Skeletal muscle tissue (tissue), 4 donors: Measurements from ENCODE around the gene ETFBKMT. TPM values are rescaled to one million over a fixed set of nuclear protein-coding genes. Genes with fewer than 3 reads are reported as not detected.
"Not testable (repeated sequence)": the region's sequence is repeated elsewhere in the genome, so short reads cannot be mapped to it uniquely, and the experiment has no call there.

Experiments
- H3K27ac ChIP-seq: one replicate; pipeline ENCODE4 v1.7.0; 2013; ENCODE audit warnings: mild to moderate bottlenecking, low read depth, low read length, inconsistent platforms
- H3K27me3 ChIP-seq, 3 donors: one replicate each; pipeline ENCODE4 v1.7.0; 2013; ENCODE audit warnings: low read length in 3 of 3; ENCODE audit not compliant: control insufficient read depth in 3 of 3, insufficient read depth in 3 of 3
- H3K36me3 ChIP-seq, 3 donors: one replicate each; pipeline ENCODE4 v1.7.0; 2013; ENCODE audit warnings: low read length in 3 of 3; ENCODE audit not compliant: control insufficient read depth in 3 of 3, insufficient read depth in 3 of 3
- H3K4me1 ChIP-seq, 3 donors: one replicate each; pipeline ENCODE4 v1.7.0; 2013; ENCODE audit warnings: low read length in 3 of 3, mild to moderate bottlenecking in 3 of 3; ENCODE audit not compliant: control insufficient read depth in 3 of 3, insufficient read depth in 3 of 3
- H3K4me3 ChIP-seq, 3 donors: one replicate each; pipeline ENCODE4 v1.7.0; 2013; ENCODE audit warnings: low read length in 3 of 3
- H3K9ac ChIP-seq, 3 donors: one replicate each; pipeline ENCODE4 v1.7.0; 2013; ENCODE audit warnings: low read length in 3 of 3, mild to moderate bottlenecking in 3 of 3, moderate library complexity in 2 of 3, low read depth in 1 of 3
- H3K9me3 ChIP-seq, 3 donors: one replicate each; pipeline ENCODE4 v1.7.0; 2013; ENCODE audit warnings: low read length in 3 of 3; ENCODE audit not compliant: control insufficient read depth in 3 of 3
- total RNA-seq: library from RNA; depleted of rRNA; stranded (reverse); fragments of >200 nt; gene quantifications from one replicate; pipeline ENCODE4 v1.2.3, GENCODE V29; 2014
- donor health status: Osteomylitis.

ETFBKMT gene
- total RNA-seq, 1 donor from 2014 or later = 2.1 TPM

- Histone ChIP-seq H3K27ac (no peak overlapping the region), H3K9me3 (no peaks in the 10 kb centered on the region), H3K36me3 (no peaks in the 10 kb centered on the region), H3K4me3 (no peak overlapping the region), H3K27me3 (no peaks in the 10 kb centered on the region), H3K4me1 (peaks cover 5 to 17% (median 9%) of the 10 kb centered on the region in 3 donors), H3K9ac (no peak overlapping the region)
These were observed 4.3 kb upstream of the ETFBKMT start for GRCh38 chr12:31655208-31655607.

DNA sequence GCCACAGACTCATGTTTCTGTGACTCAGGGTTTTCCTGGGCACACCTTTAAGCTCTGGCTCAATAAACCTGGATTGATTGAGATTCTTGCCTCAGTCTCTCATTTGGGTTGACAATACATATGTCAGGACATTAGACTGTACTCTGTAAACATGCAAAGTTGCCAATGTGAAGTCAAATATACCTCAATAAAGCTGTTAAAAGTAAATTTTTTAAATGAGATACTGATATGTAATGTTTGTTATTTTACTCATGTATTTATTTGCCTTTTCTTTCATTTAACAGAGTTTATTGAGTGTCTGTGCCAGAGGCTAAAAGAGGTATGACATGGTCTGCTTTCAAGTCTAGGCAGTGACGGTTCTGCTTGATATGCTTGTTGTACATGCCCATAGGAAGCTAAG, 3.7 kb upstream of the ETFBKMT start:
- Histone ChIP-seq H3K9me3 (no peaks in the 10 kb centered on the region), H3K27ac (no peak overlapping the region), H3K9ac (no peak overlapping the region), H3K36me3 (no peaks in the 10 kb centered on the region), H3K4me1 (peaks cover 5 to 18% (median 7%) of the 10 kb centered on the region in 3 donors), H3K4me3 (no peak overlapping the region), H3K27me3 (no peaks in the 10 kb centered on the region)

GRCh38 chr12:31658471-31659086, 909 bp upstream of the ETFBKMT start:
- Histone ChIP-seq H3K4me3 (peak overlapping the region; percentile 90 to 100 (median 91)), H3K9ac (peak overlapping the region; percentile 90 to 93 (median 91)), H3K27me3 (no peaks in the 10 kb centered on the region), H3K36me3 (peaks cover 2 to 16% (median 10%) of the 10 kb centered on the region in 3 donors), H3K27ac (peak overlapping the region; percentile 93), H3K4me1 (peaks cover 4 to 9% (median 5%) of the 10 kb centered on the region in 3 donors), H3K9me3 (no peaks in the 10 kb centered on the region)

DNA sequence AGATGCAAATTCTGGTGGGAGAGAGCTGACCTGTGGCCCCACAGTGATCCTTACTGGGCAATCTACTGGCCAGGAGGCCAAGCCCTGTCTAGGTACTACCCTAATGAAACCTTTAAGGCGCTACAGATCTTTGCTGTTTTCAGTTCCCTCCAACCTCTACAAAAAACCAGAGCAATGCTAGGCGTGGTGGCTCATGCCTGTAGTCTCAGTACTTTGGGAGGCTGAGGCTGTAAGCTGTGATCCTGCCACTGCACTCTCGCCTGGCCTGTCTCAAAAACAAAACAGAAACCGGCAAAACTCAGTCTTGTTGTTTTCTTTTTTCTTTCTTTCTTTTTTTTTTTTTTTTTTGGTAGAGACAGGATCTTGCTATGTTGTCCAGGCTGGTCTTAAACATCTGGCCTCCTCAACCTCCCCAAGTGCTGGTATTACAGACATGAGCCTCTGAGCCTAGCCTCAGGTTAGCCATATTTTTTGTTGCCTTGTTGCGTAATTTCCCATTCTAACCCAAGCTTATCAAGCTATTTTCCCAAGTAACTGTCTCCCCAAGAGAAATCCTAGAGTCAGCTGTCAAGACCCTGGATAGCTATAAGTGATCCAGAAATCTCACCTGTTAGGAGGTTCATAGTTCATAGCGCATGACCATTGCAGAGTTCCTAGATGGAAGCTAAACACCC, 2.8 kb downstream of the ETFBKMT start:
- Histone ChIP-seq H3K9me3 (no peaks in the 10 kb centered on the region), H3K36me3 (peaks cover 5 to 17% (median 10%) of the 10 kb centered on the region in 3 donors), H3K27ac (no peak overlapping the region), H3K4me3 (no peak overlapping the region), H3K4me1 (peaks cover 4 to 9% (median 5%) of the 10 kb centered on the region in 3 donors), H3K9ac (no peak overlapping the region), H3K27me3 (no peaks in the 10 kb centered on the region)

GRCh38 chr12:31663576-31663975, 4.1 kb downstream of the ETFBKMT start:
- Histone ChIP-seq H3K9ac (no peak overlapping the region), H3K36me3 (peaks cover 5 to 17% (median 10%) of the 10 kb centered on the region in 3 donors), H3K27ac (no peak overlapping the region), H3K4me3 (no peak overlapping the region), H3K27me3 (no peaks in the 10 kb centered on the region), H3K4me1 (peaks cover under 1 to 6% (median 1%) of the 10 kb centered on the region in 3 donors), H3K9me3 (no peaks in the 10 kb centered on the region)

DNA sequence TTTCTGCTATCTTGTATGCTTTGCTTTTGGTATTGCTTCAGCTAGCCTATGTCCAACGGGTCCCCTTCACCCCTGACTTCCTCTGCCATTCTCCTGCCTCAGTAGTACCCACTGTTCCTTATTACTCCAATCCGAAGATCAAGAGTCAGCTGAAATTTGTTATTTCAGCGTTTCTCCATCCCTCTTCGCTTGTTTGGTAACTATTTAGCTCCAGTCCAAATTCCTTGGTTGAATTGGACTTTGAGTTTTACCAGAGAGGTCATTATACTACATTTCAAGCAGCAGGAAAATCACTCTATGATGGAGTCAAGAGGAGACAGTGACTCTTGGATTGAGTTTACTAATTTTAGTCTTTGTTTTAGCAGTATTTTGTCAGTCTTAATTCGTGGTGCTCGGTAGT, 4.5 kb downstream of the ETFBKMT start:
- Histone ChIP-seq H3K9ac (no peak overlapping the region), H3K27me3 (no peaks in the 10 kb centered on the region), H3K27ac (no peak overlapping the region), H3K4me3 (no peak overlapping the region), H3K4me1 (peaks cover 0 to 3% (median 0%) of the 10 kb centered on the region in 3 donors), H3K9me3 (peaks cover 0 to 2% (median under 1%) of the 10 kb centered on the region in 3 donors), H3K36me3 (peaks cover 5 to 19% (median 11%) of the 10 kb centered on the region in 3 donors)

GRCh38 chr12:31669020-31669419, 9.5 kb downstream of the ETFBKMT start:
- H3K27me3 ChIP-seq = no peaks in the 10 kb centered on the region
- H3K4me1 ChIP-seq = no peaks in the 10 kb centered on the region
- H3K4me3 ChIP-seq = no peak overlapping the region
- peaks cover 0 to 4% (median 3%) of the 10 kb centered on the region in 3 donors for H3K9me3 ChIP-seq
- no peak overlapping the region for H3K27ac ChIP-seq
- H3K36me3 ChIP-seq = peaks cover 0 to 12% (median 6%) of the 10 kb centered on the region in 3 donors
- no peak overlapping the region for H3K9ac ChIP-seq

DNA sequence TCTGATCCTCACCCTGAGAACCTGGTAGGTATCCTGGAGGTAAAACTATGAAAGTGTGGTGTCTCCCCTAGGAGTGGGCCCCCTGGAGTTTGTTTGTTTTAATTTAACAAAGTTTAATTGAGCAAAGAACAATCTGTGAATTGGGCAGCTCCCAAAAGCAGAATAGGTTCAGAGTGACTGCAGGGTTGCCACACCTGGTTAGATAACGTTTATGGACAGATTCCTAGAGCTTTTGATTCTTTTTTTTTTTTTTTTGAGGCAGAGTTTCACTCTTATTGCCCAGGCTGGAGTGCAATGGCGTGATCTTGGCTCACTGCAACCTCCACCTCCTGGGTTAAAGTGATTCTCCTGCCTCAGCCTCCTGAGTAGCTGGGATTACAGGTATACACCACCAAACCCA, 10.1 kb downstream of the ETFBKMT start:
- H3K4me1 ChIP-seq, H3K27ac ChIP-seq, H3K9ac ChIP-seq, H3K27me3 ChIP-seq, H3K4me3 ChIP-seq, H3K9me3 ChIP-seq: not testable (repeated sequence)
- H3K36me3 ChIP-seq = peaks cover 0 to 15% (median 6%) of the 10 kb centered on the region in 3 donors

GRCh38 chr12:31672521-31672920, 13.0 kb downstream of the ETFBKMT start:
- Histone ChIP-seq H3K4me1 (no peaks in the 10 kb centered on the region), H3K9me3 (peaks cover 0 to 4% (median 3%) of the 10 kb centered on the region in 3 donors), H3K27ac (no peak overlapping the region), H3K4me3 (no peak overlapping the region), H3K36me3 (peaks cover 0 to 15% (median 6%) of the 10 kb centered on the region in 3 donors), H3K27me3 (no peaks in the 10 kb centered on the region), H3K9ac (no peak overlapping the region)
